Measurements from ENCODE around the gene ST3GAL3.

GRCh38 chr1:43954036-43954435 lies 246.7 kb downstream of the ST3GAL3 start:
- TF ChIP-seq CTCF (IDR thresholded peaks at IDR 0.05 in 4 of 5, conservative IDR thresholded peaks at IDR 0.05 in 1 of 5), result no peak
- TF ChIP-seq POLR2A (IDR thresholded peaks at IDR 0.05), result no peak
